C4-2B (cell line): ENCODE data around the gene HOXC9.
A peak's percentile ranks its signal among the peaks of the same experiment; 100 is the strongest.

ENCODE experiments used
- H3K27ac ChIP-seq: fragments of 450-650 bp; 2 replicates; pipeline ENCODE4 v1.5.1; 2017
- ZFX ChIP-seq: fragments of 450-650 bp; IDR thresholded peaks from 2 replicates; pipeline ENCODE4 v1.6.1; 2017
- TF ChIP-seq, protein P1 (sequence below): fragments of 450-650 bp; conservative IDR thresholded peaks from 2 replicates; pipeline ENCODE4 v1.5.1; 2017; ENCODE audit warnings: mild to moderate bottlenecking

HOXC9 gene

DNA sequence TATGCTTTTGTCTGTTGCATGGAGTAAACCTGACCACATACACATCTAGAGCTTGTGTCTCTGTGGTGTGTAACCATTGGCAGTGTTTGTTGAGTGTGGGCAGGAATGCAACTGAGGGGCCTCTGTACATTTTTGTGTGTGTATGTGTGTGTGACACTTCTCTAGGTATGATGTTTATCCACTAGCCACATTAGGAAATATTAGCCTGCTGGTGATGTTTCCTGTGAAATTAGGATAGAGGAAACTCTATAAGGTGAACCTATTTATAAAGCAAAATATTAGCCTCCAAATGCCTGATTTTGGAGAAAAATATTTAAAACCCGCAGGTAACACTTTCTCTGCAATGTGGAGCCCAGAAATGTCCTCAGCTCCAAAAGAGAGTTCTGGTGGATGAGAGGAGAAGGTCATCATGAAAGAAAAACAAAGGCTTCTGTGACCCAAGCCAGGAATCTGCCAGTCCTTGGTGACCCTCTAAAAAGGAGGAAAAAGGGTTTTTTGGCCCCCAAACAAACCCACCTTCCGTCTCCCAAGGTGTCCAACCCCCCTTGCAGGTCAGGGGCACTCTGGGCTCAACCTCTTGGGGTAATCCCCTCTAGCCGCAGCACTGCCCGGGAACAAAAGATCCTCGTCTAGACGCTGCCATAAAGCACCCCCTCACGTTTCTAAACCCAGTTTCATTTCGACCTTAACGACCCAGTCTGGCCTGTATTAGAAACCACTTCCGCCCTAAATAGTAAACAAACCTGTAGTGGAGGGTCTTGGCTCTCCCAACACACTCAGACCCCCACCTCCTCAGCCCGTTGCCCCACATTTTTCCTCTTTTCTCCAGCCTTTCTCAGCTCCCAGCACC lies 22.1 kb upstream of the HOXC9 start:
- H3K27ac ChIP-seq = peak overlapping the region; percentile 95
- TF ChIP-seq, protein P1, sequence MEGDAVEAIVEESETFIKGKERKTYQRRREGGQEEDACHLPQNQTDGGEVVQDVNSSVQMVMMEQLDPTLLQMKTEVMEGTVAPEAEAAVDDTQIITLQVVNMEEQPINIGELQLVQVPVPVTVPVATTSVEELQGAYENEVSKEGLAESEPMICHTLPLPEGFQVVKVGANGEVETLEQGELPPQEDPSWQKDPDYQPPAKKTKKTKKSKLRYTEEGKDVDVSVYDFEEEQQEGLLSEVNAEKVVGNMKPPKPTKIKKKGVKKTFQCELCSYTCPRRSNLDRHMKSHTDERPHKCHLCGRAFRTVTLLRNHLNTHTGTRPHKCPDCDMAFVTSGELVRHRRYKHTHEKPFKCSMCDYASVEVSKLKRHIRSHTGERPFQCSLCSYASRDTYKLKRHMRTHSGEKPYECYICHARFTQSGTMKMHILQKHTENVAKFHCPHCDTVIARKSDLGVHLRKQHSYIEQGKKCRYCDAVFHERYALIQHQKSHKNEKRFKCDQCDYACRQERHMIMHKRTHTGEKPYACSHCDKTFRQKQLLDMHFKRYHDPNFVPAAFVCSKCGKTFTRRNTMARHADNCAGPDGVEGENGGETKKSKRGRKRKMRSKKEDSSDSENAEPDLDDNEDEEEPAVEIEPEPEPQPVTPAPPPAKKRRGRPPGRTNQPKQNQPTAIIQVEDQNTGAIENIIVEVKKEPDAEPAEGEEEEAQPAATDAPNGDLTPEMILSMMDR = no peak
- TF ChIP-seq ZFX = no peak

DNA sequence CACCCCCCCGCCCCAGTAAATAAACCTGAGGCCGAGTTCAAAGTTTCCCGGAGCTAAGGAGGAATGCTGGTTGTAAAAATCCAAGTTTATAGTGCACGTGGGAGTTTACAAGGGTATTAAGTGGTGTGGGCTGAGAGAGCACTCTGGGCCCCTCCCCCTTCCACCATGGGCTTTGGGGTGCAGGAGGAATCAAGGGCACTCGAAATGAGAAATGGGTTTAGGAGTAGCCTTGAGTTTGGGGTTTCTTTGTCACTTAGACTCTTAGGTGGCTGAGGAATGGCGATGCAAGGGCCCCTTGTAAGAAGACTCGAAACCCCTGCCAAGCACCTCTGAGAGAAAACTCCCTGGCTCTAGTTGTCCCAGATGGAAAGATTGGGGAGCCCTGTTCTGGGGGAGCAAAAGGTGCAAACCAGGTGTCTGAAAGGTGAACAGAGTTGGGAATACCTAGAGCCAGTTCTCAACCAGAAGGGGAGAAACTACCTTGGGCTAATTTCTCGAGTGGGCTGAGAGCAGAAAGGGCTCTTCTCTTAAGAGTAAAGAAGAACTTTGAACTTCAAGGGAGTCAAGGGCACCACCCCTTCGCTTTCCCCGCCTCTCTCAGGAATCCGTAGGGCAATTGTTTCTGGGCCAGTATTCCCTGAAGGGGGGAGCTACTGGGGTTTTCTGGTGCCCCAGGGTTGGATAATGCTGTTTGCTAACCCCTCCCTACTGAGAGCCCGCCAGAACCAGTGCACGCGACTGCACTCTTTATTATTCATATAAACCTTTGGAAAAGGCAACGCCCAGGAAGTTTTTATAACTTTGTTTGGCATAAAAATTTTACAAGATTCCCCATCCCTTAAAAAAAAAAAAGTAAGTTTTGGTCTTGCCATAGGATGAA lies 21.2 kb upstream of the HOXC9 start:
- H3K27ac ChIP-seq = peak overlapping the region; percentile 95
- no peak for TF ChIP-seq ZFX
- TF ChIP-seq, protein P1 = no peak

DNA sequence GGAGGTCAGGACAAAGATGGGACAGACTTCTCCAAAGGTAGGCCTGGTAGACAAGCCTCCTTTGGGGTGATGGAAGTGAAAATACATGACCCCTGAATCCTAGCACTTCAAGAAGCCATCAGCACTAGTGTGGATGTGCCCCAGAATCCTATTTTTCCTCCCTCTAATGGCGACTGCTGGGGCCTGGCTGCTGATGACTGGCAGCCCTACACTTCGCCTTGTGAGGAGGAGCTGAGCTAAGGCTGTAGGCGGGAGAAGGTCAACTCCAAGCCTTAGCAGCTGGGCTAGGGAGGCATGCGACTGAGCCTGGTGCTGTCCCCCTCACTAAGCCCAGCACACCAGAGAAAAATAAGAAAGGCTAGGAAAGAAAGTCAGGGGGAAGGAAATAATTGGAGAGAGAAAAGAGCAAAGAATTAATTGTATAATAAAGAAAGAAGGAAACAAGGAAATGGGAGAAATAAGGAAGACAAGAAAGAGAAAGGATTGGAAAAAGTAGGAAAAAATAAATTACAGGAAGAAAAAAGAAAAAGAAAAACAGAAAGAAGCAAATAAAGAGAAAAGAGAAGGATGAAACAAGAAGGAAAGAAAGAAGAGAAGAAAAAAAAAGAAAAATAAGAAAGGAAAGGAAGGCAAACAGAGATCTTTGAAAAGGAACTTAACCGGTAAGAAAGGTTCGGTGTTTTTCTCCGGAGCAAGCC lies 19.7 kb upstream of the HOXC9 start:
- peak overlapping the region; percentile 95; the same call in 1 of the 2 replicates for H3K27ac ChIP-seq
- TF ChIP-seq, protein P1 = no peak
- no peak for TF ChIP-seq ZFX

- no peak for TF ChIP-seq ZFX
- TF ChIP-seq, protein P1 = no peak
Measured at GRCh38 chr12:53980802-53981496, 19.0 kb upstream of the HOXC9 start.

DNA sequence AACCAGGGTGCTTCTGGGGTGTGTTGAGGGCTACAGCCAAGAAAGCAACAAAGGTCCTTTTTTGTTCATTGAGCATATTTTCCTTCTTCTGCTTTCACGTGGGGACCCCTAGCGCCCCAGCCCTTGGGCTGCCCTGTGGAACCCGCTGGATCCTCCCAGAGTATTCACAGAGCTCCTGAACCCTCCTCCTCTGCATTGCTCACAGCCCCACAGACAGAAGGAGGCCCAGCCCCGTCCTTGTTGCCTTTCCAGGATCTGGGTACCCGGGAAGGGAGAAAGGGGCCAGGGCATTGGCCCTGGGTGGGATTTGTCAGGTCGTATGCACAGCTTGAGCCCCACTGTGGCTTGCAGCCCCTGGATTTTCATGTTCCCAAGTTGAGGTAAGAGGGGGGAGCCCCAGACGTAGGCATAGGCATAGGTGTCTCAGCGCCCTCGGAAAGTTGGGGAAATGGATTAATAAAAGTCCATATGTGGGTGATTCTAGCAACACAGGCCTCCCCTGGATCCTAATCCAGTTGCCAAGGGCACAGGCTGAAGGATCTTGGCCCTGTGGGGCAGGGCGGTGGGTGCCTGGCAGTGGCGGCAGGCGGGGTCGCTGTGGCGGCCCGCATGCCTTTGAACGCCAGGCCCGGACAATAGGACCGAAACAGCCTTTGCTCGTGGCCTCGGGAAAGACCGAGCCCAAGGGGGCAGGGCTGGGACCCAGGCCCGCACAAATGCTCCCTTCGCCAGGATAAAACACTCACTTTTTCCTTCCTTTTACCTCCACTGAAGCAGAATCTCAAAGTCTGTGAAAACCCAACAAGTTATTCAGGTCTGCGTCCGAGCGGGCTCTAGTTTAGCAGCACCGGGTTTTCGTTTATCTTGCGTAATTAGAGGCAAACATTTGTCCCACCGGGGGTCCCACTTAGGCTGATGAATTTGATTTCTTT lies 18.1 kb upstream of the HOXC9 start:
- TF ChIP-seq, protein P1 = no peak
- no peak for TF ChIP-seq ZFX
- H3K27ac ChIP-seq = no peak overlapping the region; the same call in 1 of the 2 replicates

More at GRCh38 chr12:53980802-53981496, 19.0 kb upstream of the HOXC9 start:
- H3K27ac ChIP-seq = peak overlapping the region; percentile 5; the same call in 1 of the 2 replicates
